G401.6 (cell line): Measurements from ENCODE around the gene TMEM209.
A peak's percentile ranks its signal among the peaks of the same experiment; 100 is the strongest.
"Not testable (repeated sequence)": the region's sequence is repeated elsewhere in the genome, so short reads cannot be mapped to it uniquely, and the experiment has no call there.

Experiments
- FAIRE-seq: peaks from 2 replicates; lab custom pipeline; 2012; peaks lifted over from hg19 to GRCh38; lab: Jason Lieb, UNC

Gene TMEM209

GRCh38 chr7:130205084-130205947 lies at the start of gene TMEM209:
Gene TMEM209 (minus strand): TSS chr7:130205406. CDS start chr7:130205375, 31 bp downstream.
- peak; percentile 91 for FAIRE-seq

GRCh38 chr7:130254555-130254954 lies 49.3 kb upstream of the TMEM209 start:
- no peak for FAIRE-seq

GRCh38 chr7:130249626-130250025 lies 44.4 kb upstream of the TMEM209 start:
- not testable (repeated sequence) for FAIRE-seq

GRCh38 chr7:130248842-130249241 lies 43.6 kb upstream of the TMEM209 start:
- FAIRE-seq: not testable (repeated sequence)

GRCh38 chr7:130246491-130246890 lies 41.3 kb upstream of the TMEM209 start:
- FAIRE-seq: not testable (repeated sequence)

GRCh38 chr7:130243486-130243885 lies 38.3 kb upstream of the TMEM209 start:
- FAIRE-seq: not testable (repeated sequence)

GRCh38 chr7:130242198-130243014 lies 37.2 kb upstream of the TMEM209 start:
- no peak for FAIRE-seq

- no peak for FAIRE-seq
Observed at GRCh38 chr7:130240240-130240639, 35.0 kb upstream of the TMEM209 start.

GRCh38 chr7:130236361-130236760 lies 31.2 kb upstream of the TMEM209 start:
- FAIRE-seq: not testable (repeated sequence)

- FAIRE-seq: no peak
Observed at GRCh38 chr7:130234078-130234477, 28.9 kb upstream of the TMEM209 start.

- FAIRE-seq: no peak
Observed at GRCh38 chr7:130232209-130232608, 27.0 kb upstream of the TMEM209 start.

- no peak for FAIRE-seq
Observed at GRCh38 chr7:130231792-130232191, 26.6 kb upstream of the TMEM209 start.

- FAIRE-seq: not testable (repeated sequence)
Observed at GRCh38 chr7:130229981-130230380, 24.8 kb upstream of the TMEM209 start.

GRCh38 chr7:130228840-130229502 lies 23.8 kb upstream of the TMEM209 start:
- FAIRE-seq: no peak

GRCh38 chr7:130227883-130228575 lies 22.8 kb upstream of the TMEM209 start:
- FAIRE-seq: no peak

- no peak for FAIRE-seq
Observed at GRCh38 chr7:130226333-130226732, 21.1 kb upstream of the TMEM209 start.

- not testable (repeated sequence) for FAIRE-seq
Observed at GRCh38 chr7:130224923-130225322, 19.7 kb upstream of the TMEM209 start.

GRCh38 chr7:130224210-130224609 lies 19.0 kb upstream of the TMEM209 start:
- no peak for FAIRE-seq

- no peak for FAIRE-seq
Observed at GRCh38 chr7:130223646-130224045, 18.4 kb upstream of the TMEM209 start.

GRCh38 chr7:130221746-130222145 lies 16.5 kb upstream of the TMEM209 start:
- FAIRE-seq: no peak

- no peak for FAIRE-seq
Observed at GRCh38 chr7:130219871-130220270, 14.7 kb upstream of the TMEM209 start.
